NCI-H82 (cell line): ENCODE measurements around the gene HLA-A.
A peak's percentile ranks its signal among the peaks of the same experiment; 100 is the strongest.

Source experiments
- DNase-seq: peaks from one replicate; lab custom pipeline; 2025; lab: John Stamatoyannopoulos, UW

Gene HLA-A

GRCh38 chr6:29935273-29935955 lies 6.9 kb upstream of the HLA-A start:
- DNase-seq, result no peak

- DNase-seq, result no peak
These were observed 3.4 kb upstream of the HLA-A start for GRCh38 chr6:29938746-29939508.

DNA sequence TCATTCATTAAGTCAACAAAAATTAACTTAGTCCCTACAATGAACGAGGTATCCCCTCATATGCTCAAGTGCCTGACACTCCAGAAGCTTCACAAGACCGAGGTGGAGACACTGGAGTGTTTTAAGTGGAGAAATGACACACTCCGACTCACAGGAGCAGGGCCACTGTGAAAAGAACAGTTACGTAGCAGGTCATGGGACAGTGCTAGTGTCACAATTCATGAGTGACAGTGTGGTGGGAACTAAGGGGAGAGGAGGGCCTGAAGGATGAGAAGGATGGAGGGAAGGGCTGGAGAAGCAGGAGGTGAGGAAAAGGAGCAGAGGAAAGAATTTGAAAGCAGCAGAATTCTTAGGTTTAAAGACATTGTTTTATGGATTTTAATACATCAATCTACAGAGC lies 1.3 kb upstream of the HLA-A start:
- no peak for DNase-seq

DNA sequence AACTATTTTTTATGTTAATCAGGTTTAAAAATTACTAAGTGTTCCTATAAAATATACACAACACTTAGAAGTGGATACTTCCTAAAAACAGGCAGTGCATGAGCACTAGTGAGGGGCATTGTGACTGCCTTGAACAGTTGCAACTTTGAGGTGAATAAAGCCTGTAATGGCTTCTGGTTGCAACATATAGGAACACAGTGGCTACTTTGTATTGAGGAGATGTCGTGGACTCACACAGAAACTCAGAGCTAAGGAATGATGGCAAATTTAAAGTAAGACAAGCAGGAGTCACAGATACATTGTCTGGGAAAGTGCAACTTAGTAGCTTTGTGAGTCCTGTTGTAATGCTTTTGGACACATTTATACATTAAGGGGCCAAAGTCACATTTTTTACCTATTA lies 861 bp upstream of the HLA-A start:
- no peak for DNase-seq

GRCh38 chr6:29941916-29942274 lies 437 bp upstream of the HLA-A start:
- DNase-seq, result no peak

DNA sequence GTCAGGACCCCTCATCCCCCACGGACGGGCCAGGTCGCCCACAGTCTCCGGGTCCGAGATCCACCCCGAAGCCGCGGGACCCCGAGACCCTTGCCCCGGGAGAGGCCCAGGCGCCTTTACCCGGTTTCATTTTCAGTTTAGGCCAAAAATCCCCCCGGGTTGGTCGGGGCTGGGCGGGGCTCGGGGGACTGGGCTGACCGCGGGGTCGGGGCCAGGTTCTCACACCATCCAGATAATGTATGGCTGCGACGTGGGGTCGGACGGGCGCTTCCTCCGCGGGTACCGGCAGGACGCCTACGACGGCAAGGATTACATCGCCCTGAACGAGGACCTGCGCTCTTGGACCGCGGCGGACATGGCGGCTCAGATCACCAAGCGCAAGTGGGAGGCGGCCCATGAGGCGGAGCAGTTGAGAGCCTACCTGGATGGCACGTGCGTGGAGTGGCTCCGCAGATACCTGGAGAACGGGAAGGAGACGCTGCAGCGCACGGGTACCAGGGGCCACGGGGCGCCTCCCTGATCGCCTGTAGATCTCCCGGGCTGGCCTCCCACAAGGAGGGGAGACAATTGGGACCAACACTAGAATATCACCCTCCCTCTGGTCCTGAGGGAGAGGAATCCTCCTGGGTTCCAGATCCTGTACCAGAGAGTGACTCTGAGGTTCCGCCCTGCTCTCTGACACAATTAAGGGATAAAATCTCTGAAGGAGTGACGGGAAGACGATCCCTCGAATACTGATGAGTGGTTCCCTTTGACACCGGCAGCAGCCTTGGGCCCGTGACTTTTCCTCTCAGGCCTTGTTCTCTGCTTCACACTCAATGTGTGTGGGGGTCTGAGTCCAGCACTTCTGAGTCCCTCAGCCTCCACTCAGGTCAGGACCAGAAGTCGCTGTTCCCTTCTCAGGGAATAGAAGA lies 978 bp downstream of the HLA-A start:
- DNase-seq, result no peak

GRCh38 chr6:29945281-29945820 lies 3.0 kb downstream of the HLA-A start:
- no peak for DNase-seq

DNA sequence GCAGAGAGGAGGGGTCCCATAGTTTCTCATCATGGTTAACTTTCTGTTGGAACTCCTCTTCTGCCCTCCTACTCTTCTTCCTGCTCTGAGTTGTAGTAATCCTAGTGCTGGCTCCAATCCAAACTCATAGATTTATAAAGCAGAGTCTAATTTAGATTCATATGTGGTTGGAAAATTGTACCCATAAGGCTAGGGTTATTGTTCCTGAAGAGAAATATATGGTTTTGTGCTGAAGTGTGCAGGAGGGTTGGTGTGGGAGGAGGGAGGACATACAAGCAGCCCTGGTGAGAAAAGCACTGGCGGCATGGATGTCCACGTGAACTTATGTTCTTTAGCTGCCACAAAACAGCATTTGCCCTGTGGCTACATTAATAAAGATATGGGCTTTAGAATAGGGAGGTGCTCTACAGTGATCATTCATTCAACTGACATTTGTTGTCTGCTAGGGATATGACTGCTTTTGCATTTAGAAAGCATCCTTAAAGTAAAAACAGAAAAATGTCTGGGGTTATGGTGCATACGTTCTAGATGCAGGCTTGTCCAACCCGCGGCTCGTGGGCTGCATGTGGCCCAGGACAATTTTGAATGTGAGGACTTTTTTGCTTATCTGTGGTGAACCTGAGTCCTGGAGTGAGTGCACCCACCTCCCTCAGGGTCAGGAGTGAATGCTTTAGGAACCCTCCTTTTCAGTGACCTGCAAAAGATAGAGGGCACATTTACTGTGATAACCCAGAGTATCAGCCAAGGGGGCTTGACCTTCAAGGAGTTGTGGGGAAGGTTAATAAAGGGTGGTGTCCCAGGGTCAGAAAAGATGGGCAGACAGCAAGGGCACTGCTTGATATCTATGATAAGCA lies 4.1 kb downstream of the HLA-A start:
- DNase-seq, result no peak

DNA sequence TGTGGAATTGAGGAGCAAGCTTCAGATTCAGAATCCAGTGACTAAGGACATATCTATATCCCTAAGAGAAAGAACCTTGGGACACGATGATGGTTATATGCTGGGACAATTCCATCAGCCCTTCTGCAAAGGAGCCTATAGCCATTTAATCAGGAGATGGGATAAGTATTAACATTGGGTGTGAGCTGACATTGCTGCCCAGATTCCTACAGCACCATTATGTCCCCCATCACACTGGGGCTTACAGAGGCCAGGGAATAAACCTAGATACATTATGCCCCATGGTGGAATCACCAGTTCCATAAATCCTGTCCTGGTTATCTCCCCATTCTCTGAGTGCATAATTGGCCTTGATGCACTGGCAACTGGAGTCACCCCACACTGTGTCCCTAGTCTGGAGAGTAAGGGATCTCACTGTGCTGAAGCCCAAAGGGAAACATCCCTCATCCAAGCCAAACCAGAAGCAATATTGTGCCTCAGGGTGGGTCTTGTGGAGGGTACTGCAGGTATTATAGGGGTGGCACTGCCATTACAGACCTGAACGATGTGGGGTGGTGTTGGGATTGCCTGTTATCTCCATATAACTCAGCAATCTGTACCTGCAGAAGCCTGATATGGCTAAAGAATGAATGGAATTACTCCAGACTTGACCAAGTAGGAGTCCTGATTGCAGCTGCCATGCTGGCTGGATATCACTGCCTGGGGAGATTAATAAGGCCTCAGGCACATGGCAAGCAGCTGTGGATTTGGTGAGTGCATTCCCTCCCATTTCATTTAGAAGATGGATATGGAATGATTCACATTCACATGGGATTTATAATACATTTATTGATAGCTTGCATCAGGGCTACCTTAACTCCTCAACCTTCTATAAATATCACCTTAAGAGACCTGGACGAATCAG lies 5.0 kb downstream of the HLA-A start:
- DNase-seq, result peak; percentile 18

DNA sequence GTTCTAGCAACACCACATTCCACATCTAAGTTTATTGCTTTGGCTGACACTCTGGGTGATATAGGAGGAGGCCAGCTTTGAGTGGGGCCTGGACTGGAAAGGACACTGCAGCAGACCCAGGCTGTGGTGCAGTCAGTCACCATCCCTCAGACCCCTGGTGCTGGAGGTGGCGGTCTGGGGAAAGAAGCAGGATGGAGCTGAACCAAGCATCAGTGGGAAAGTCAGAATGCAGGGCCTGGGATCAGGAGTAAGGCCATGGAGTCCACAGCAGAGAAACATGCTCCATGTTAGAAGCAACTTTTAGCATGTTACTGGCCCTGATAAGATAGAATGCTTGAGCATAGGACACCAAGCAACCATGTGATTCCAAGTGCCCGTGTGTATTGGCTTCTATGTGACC lies 5.9 kb downstream of the HLA-A start:
- no peak for DNase-seq

DNA sequence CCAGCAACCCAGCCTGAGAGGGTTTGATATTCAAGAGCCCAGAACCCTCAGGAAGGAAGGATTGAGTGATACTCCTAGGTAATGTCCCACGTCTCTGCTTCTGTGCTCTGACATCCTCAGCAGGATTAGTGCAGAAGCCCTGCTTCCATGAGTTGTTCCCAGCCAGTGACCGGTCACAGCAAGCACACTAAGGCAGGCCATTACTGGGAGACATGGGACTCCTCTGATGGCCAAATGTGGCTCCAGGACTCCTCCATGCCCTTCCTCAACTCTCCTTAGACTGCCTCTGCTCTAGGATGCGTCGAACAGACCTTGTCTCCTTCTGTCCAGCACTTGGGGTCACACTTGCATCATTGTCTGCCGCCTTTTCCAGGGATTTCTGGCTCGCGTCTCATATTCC lies 7.6 kb downstream of the HLA-A start:
- DNase-seq, result peak; percentile 42

- no peak for DNase-seq
These were observed 9.6 kb downstream of the HLA-A start for GRCh38 chr6:29951882-29952281.

DNA sequence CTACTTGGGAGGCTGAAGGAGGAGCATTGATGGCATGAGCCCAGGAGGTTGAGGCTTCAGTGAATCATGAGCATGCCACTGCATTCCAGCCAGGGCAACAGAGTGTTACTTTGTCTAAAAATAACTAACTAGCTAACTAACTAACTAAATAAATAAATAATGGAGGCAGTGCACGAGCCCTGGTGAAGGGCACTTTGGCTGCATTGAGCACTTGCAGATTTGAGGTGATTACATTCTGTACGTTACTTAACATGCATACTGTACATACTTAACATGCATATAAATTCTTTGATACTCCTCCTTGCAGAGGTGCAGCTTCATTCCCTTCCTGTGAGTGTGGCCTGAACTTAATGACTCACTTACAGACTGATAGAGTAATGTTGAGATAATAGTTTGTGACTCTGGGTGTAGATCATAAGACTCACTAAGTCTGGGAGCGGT lies 10.7 kb downstream of the HLA-A start:
- DNase-seq, result no peak

DNA sequence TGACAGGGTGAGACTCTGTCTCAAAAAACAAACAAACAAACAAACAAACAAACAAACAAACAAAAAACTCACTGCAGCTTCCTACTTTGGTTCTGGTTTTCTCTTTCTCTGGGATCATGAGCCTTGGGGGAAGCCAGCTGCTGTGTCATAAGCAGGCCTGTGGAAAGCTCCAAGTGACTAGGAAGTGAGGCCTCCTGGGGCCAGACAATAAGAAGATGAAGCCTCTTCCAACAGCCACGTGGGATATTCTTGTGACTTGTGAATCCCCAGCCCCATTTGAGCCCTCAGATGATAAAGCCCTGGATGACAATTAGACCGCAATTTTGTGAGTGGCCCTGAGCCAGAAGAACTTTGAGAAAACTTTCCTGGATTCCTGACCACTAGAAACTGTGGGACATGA lies 11.4 kb downstream of the HLA-A start:
- DNase-seq, result peak; percentile 54

GRCh38 chr6:29954272-29954671 lies 11.9 kb downstream of the HLA-A start:
- peak; percentile 90 for DNase-seq

DNA sequence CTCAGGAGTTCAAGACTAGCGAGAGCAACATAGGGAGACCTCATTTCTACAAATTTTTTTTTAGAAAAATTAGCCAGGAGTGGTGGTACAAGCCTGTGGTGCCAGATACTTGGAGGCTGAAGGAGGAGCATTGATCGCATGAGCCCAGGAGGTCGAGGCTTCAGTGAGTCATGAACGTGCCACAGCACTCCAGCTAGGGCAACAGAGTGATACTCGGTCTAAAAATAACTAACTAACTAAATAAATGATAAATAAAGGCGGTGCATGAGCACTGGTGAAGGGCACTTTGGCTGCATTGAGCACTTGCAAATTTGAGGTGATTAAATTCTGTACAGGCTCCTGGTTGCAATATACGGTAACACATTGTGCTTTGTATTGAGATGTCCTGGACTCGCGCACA lies 13.5 kb downstream of the HLA-A start:
- no peak for DNase-seq

GRCh38 chr6:29956518-29956917 lies 14.2 kb downstream of the HLA-A start:
- no peak for DNase-seq

GRCh38 chr6:29958046-29958445 lies 15.7 kb downstream of the HLA-A start:
- DNase-seq, result no peak

DNA sequence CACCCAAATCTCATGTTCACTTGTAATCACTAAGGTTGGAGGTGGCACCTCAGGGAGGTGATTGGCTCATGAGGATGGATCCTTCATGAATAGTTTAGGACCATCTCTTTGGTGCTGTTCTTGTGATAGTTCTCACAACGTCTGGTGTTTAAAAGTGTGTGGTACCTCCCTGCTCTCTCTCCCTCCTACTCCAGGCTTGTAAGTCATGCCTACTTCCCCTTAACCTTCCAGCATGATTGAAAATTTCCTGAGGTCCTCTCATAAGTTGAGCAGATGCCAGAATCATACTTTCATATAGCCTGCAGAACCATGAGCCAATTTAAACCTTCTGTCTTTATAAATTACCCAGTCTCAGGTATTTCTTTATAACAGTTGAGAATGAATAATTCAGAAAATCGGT lies 16.6 kb downstream of the HLA-A start:
- DNase-seq, result no peak

- DNase-seq, result no peak
These were observed 17.1 kb downstream of the HLA-A start for GRCh38 chr6:29959467-29959866.
